Measurements from ENCODE around the gene PCMT1.

GRCh38 chr6:149856256-149856994 is 106.9 kb downstream of the PCMT1 start:
- TF ChIP-seq CTCF (IDR thresholded peaks at IDR 0.05), result no peak
- no peak for TF ChIP-seq POLR2A (IDR thresholded peaks at IDR 0.05)

Measured in ovary (tissue), 3 donors.